ENCODE results near the gene EPS15.
"Not testable (repeated sequence)": the region's sequence is repeated elsewhere in the genome, so short reads cannot be mapped to it uniquely, and the experiment has no call there.

Gene EPS15

DNA sequence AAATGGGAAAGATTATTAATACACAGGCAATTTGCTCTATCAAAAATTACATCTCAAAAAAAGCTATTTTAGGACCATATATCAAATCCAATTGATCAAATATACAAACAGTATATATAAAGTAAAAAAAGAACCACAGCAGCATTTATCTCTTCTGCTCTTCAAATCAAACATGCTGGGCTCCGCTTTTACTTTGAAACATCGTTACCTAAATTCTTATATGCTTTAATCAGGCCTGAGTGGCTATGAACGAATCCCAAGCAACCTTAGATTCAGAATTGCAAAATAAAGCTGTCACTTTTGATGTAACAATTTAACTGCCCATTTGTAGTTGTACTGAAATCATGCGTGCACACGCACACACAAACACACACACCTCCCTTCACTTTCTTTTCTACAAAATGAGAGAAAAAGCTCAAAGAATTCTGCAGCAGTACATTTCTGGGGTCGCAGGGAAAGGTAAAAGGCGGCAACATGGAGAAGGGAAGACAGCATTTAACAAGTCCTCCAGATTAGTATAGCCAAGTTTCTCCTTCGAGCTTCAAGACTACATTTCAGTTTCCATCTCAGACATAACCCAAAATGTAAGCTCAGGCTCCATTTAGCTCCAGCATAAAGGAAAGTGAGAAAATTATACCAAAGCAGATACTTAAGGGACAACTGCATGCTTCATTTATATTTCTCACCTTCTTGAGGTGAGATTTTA lies 96.5 kb downstream of the EPS15 start:
- DNase-seq, result no peak

DNA sequence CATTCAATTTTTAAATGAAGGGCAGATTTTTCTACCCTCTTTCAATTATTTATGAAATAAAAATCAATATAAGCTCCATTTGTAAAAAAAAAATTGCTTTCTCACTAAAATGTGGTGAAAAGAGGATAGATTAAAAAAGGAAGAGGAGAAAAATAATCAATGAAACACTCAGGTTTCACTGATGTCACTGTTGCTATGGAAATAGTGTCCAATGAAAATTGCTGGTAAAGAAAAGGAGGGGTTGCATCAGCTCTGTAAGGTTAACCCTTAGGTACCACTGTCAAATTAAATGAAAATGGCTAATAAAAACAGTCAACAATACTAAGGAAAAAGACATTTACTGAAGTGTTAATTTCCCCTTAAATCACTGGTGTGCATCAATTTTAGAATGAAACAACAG lies 97.1 kb downstream of the EPS15 start:
- DNase-seq, result no peak

DNA sequence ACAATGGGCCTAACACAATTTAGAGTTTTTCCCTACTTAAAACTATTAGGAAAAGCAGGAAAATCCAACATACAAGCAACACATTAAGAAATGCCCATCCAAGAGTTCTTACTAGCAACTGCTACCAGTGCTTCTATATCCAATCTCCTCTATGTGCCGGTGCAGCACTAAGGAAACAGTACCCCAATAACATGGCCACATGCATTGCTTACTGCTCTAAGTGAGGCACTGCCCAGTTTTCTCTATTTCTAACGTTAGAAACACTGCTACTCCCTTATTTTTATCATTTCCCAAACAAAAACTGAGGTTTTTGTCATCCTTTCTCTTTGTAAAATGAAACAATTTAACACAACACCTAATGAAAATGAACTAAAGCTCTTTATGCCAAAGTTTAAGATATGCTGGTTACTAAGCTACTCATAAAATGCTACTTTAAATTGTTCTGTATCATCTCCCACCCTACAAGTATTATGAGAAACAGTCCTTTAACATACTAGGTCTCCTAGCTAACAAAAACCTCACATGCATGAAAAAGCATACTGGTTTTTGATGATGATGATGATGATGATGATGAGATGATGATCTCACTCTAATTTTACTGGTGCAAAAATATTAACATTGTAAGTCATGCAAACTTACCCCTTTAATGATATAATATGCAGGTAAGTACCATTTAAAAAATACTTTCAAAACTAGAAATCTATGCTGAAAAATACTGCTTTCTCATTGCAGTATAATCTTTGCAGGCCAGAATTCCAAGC lies 98.0 kb downstream of the EPS15 start:
- no peak for DNase-seq

DNA sequence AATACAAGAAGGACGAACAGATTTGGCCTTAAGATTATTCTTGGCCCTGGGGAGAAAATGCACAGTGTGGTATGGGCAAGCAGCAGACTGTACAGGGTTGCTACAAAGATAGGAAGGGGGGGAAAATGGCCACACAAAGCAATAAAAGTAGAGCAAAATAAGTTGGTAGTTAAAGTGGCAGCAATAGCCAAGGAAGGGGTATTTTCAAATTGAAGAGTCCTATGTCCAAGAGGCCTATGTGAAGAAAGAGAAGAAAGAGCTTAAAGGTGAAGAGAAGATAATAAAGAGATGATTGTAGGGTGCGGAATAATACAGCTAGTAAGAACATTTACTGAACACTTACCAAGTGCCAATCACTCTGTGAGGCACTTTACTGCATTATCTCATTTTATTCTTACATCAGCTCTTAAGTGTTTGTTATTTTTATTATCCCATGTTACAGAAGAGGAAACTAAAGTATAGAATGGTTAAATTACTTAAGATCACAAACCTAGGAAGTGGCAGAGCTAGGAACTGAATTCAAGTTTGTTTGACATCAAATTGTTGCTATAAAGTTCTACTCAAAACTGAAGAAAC lies 100.6 kb downstream of the EPS15 start:
- DNase-seq, result no peak

DNA sequence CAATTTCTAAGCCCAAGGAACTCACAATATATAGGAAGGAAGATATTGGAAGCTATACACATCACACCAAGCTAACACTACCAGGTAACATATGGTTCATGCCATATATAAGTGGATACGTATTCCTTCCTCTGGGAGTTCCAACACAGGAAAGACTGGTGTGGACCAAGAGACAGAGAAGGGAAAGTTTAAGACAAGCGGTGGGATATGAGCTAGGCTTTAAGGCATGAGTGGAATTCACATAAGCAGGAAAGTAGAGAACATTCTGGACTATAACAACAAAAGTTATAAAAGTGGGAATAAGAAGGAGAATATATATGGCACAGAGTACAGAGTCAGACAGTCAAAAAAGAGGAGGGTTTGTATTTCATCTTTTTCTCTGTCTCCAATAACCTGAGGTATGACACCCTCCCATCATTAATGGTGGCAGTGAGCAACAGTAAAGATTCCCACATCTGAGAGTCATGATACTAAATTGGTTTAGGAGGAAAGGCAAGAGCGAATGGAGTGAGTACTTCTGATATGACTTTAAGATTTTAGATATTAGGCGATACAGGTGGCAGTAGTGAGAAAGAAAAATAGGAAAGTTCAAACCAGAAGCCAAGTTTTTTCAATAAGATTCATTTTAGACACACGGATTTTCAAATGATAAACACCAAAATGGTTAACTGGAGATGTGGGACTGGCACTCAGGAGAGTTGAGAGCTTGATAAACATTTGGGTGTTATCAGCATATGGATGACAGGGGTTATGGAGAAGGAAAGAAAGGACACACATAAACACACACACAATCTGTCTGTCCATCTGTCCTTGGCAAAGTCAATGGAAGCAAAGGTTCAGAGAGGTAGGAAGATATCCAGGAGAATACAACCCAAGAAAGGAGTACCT lies 101.3 kb downstream of the EPS15 start:
- no peak for DNase-seq

DNA sequence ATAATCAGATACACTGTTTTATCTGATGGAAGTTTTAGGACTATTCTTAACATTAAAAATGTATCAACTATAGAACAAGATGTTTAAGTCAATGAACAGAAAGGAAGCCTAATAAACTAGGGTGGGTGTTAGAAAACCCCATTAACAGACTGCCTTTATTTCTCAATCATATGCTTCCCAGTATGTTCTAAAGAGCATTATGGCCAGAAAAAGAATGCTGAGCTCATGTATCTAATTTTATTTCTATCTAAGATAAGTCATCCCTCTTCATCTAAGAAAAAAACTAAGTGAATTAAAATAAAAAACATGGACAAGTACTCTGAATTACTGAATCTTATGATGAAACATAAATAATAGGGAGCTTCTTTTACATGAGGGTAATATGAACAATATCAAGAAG lies 102.2 kb downstream of the EPS15 start:
- no peak for DNase-seq

DNA sequence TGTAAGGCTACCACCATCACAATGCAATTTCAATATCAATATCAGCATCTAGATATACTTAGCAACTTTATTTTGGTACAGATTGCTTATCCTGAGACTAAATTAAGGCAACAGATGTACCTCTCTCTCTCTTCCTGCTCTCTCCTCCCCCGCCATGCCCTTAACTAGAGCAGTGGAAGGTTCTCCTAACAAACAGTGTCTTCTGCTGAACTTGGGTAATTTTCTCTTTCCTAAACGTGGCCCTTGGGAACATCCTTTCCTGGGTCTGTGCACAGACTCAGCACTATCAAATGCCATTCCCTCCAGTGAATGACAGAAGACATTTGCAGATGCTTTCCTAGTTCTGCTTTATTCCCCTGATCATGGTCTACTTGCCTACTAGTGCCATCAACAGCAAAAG lies 103.1 kb downstream of the EPS15 start:
- no peak for DNase-seq

DNA sequence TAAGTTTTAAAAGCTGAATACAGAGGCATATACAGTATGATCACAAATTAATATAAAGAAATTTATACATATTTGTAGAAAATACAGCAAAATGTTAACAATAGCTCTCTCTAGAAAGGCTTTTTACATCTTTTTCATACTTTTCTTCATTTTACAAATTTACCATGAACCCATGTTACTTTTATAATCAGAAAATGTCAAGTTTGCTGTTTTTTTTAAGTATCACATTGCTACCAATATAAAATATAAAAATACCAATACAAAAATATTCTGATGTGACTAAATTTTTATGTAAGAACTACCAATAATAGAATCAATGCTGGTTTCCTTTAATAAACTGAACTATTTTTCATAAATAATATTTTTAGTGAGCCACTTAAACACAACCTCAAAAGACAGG lies 104.3 kb downstream of the EPS15 start:
- no peak for DNase-seq

DNA sequence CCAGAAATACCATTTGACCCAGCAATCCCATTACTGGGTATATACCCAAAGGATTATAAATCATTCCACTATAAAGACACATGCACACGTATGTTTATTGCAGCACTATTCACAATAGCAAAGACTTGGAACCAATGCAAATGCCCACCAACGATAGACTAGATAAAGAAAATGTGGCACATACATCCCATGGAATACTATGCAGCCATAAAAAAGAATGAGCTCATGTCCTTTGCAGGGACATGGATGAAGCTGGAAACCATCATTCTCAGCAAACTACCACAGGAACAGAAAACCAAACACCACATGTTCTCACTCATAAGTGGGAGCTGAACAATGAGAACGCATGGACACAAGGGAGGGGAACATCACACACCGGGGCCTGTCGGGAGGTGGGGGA lies 107.2 kb downstream of the EPS15 start:
- DNase-seq, result not testable (repeated sequence)

DNA sequence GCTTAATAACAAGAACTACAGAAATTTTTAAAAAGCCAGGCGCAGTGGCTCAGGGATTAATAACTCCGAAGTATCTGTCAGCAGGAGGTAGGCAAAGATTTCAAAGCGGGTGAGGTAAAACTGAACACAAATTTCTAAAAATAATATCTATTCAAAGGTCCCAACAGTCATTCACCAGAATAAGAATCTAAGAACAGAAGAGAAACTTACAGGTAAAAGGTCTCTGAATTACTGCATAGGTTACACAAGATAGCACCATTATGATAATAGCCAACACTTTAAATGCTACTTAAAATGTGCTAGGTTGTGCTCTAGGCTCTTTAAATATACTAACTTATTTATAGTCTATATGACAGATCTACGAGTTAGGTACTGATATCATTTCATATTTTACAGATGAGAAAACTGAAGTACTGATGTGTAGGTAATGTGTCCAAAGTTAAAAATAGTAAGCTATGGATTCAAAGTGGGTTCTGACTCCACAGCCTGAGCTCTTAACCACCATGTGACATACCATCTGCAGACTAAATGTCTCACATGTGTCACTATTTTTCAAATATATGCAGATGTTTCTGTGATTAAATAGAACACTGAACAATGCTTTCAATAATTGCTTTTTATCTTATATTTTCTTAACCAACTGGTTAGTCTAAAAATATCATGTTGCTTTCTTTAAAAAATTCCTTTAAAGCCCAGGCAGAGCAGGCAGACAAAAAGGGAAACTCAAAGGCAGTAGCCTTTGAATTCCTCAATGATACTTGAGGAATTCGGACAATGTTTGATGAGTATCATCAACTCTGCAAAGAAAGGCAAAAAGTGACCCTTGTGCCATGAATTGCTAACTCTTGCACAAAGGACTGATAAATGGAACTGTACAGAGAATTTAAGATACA lies 108.3 kb downstream of the EPS15 start:
- DNase-seq, result no peak

DNA sequence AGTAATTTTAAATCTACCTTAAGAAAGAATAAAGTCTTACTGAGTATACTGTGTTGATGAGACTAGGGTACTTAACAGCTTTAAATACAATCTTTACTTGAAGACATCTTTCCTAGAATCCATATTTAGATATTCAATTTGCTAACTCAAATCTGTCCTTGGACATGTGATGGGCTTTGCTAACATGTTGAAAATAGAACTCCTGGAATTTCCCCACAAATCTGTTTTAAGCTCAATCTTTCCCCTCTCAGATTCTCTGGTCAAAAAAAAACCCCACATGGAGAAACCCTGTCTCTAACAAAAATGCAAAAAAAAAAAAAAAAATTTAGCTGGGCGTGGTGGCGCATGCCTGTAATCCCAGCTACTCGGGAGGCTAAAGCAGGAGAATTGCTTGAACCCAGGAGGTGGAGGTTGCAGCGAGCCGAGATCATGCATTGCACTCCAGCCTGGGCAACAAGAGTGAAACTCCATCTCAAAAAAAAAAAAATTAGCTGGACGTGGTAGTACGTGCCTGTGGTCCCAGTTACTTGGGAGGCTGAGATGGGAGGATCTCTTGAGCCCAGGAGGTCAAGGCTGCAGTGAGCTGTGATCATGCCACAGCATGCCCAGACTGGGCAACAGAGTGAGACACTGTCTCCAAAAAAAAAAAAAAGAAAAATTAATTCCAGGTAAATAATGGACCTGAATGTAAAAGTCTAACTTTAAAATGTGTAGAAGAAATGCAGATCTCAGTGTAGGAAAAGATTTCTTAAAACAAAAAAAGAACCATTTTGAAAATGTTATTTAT lies 109.1 kb downstream of the EPS15 start:
- DNase-seq, result not testable (repeated sequence)

DNA sequence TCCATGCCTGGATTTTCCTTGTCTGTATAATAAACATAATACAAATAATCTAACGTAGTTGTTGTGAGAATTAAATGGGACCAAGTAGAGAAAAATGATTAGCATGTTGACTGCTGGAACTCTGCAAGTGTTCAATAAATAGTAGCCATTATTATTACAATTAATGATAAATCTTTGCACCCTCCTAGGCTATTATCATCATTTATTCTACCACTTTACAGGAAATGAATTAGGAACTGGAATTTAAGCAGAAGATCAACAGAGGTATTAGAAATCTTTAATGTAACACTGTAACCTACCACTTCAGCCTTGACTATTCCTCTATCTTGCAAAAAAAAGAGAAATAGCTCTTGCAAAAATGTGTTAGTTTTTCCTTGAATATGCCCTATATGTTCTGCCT lies 126.8 kb downstream of the EPS15 start:
- no peak for DNase-seq

DNA sequence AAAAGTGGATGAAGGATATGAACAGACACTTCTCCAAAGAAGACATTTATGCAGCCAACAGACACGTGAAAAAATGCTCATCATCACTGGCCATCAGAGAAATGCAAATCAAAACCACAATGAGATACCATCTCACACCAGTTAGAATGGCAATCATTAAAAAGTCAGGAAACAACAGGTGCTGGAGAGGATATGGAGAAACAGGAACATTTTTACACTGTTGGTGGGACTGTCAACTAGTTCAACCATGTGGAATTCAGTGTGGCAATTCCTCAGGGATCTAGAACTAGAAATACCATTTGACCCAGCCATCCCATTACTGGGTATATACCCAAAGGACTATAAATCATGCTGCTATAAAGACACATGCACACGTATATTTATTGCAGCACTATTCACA lies 128.4 kb downstream of the EPS15 start:
- DNase-seq, result not testable (repeated sequence)

DNA sequence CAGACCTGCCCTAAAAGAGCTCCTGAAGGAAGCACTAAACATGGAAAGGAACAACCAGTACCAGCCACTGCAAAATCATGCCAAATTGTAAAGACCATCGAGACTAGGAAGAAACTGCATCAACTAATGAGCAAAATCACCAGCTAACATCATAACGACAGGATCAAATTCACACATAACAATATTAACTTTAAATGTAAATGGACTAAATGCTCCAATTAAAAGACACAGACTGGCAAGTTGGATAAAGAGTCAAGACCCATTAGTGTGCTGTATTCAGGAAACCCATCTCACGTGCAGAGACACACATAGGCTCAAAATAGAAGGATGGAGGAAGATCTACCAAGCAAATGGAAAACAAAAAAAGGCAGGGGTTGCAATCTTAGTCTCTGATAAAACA lies 131.8 kb downstream of the EPS15 start:
- not testable (repeated sequence) for DNase-seq

DNA sequence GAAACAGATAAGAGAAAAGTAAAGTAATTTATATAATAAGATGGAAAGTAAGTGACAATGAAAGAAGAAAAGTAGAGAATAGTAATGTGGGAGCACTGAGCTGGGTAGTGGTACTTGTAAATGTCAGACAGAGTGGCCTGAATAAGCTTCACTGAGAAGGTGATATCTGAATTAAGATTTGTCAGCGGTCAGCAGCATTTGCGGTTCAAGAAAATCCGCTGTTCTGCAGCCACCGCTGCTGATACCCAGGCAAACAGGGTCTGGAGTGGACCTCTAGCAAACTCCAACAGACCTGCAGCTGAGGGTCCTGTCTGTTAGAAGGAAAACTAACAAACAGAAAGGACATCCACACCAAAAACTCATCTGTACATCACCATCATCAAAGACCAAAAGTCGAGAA lies 132.8 kb downstream of the EPS15 start:
- DNase-seq, result not testable (repeated sequence)

DNA sequence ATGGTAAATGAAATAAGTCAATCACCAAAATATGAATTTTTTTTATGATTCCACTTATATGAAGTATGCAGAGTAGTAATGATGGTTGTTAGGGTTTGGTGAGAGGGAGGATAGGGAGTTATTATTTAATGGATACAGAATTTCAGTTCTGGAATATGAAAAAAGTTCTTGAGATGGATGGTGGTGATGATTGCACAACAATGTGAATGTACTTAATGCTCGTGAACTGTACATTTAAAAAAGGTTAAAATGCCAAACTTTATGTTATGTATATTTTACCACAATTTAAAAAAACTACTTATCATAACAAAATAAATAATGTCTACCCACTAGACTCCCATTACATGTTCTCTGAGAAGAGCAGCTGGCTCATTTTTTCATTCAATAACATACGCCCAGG lies 133.3 kb downstream of the EPS15 start:
- no peak for DNase-seq

DNA sequence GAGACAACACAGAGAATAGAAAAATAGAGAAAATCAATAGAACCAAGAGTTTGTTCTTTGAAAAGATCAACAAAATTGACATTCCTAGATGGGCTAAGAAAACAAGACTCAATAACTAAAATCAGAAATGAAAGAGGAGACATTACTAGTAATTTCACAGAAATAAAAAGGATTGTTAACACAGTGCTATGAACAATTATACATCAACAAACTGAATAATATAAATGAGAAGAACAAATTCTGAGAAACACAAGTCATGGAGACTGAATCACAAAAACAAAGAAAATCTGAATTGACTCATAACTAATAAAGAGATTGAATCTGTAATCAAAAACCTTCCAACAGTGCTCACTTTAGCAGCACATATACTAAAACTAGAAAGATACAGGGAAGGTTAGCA lies 137.1 kb downstream of the EPS15 start:
- DNase-seq, result no peak

DNA sequence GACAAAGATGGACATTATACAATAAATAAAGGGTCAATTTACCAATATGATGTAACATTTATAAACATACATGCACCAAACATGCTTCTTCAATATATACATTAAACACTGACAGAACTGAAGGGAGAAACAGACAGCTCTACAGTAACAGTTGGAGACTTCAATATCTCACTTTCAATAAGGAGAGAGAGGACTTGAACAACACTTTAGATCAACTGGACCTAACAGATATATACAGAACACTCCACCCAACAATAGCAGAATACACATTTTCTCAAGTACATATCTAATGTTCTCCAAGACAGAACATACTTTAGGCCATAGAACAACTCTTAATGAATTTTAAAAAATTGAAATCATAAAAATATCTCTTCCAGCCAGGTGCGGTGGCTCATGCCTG lies 138.1 kb downstream of the EPS15 start:
- DNase-seq, result no peak

DNA sequence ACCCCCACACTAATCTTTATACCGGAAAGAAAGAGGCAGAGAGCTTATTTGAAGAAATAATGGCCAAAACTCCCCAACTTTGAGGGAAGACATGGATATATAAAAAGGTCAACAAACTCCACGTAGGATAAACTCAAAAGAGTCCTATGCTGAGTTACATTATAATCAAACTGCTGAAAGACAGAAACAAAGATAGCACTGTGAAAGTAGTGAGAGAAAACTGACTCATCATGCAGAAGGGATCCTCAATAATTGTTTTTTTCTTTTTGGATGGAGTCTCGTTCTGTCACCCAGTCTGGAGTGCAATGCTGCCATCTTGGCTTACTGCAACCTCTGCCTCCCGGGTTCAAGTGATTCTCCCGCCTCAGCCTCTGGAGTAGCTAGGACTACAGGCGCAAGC lies 140.2 kb downstream of the EPS15 start:
- no peak for DNase-seq

DNA sequence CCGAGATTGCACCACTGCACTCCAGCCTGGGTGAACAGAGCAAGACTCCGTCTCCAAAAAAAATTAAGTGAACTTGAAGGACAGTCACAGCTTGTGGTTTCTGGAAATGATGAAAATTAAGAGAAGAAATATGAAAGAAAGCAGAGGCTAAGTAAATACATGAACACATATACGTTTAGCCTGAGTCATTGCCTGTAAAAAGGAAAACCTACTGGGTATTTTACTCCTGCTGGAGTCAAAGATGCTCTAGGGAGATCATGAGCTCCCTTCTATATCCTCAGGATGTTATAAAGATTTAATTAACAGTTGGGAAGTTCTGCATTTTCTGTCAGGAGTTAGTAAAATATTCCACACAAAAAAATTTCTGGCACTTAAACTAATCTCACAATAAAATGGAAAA lies 145.2 kb downstream of the EPS15 start:
- no peak for DNase-seq

DNA sequence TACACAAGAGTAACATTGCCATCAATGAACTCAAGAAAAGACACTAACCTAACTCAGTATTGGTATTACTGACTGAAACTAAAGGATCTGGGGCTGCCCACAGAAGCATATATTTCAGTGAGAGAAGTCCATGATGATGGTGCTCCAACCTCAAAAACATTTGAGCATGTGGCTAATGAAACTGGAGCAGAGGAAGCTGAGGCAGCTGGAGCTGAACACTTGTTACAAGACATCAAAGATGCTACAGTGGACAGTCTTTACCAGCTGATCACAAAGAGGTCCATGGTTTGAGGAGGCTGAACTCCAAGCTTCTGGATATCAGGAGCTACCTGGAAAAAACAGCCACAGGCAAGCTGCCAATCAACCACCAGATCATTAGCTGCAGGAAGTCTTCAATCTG lies 146.5 kb downstream of the EPS15 start:
- no peak for DNase-seq

Measured in CD4-positive, alpha-beta T cell treated with Interleukin-6 for 4 hours (primary cell).